Muscle layer of colon (tissue), 2 donors: ENCODE data around the gene ZMYM4.
"Not testable (repeated sequence)": the region's sequence is repeated elsewhere in the genome, so short reads cannot be mapped to it uniquely, and the experiment has no call there.

ENCODE experiments used
- H3K27ac ChIP-seq: one replicate; pipeline ENCODE4 v1.7.0; 2013; ENCODE audit warnings: low read depth, mild to moderate bottlenecking, low read length, moderate library complexity
- H3K27me3 ChIP-seq, 2 donors: one replicate each; pipeline ENCODE4 v1.7.0; 2013; ENCODE audit warnings: low read length in 2 of 2, mild to moderate bottlenecking in 2 of 2; ENCODE audit not compliant: insufficient read depth in 2 of 2, control insufficient read depth in 1 of 2
- H3K36me3 ChIP-seq: one replicate; pipeline ENCODE4 v1.7.0; 2013; ENCODE audit warnings: mild to moderate bottlenecking, low read length; ENCODE audit not compliant: insufficient read depth
- H3K4me1 ChIP-seq: one replicate; pipeline ENCODE4 v1.7.0; 2013; ENCODE audit warnings: mild to moderate bottlenecking, low read length; ENCODE audit not compliant: insufficient read depth
- H3K4me3 ChIP-seq, 2 donors: one replicate each; pipeline ENCODE4 v1.7.0; 2013; ENCODE audit warnings: low read length in 2 of 2, low read depth in 1 of 2, mild to moderate bottlenecking in 1 of 2, moderate library complexity in 1 of 2
- H3K9ac ChIP-seq: one replicate; pipeline ENCODE4 v1.7.0; 2013; ENCODE audit warnings: low read length
- H3K9me3 ChIP-seq: one replicate; pipeline ENCODE4 v1.7.0; 2013; ENCODE audit warnings: mild to moderate bottlenecking, low read length
- donor health status: abdominal sarcoma.
- donor health status: Adenocarcinoma of cecum.

The ZMYM4 gene

GRCh38 chr1:35379317-35380000 lies 111.0 kb downstream of the ZMYM4 start:
- Histone ChIP-seq H3K4me3 (no peak overlapping the region), H3K36me3 (peaks cover 4% of the 10 kb centered on the region), H3K27ac (no peak overlapping the region), H3K27me3 (no peaks in the 10 kb centered on the region), H3K9me3 (no peaks in the 10 kb centered on the region), H3K9ac (no peak overlapping the region), H3K4me1 (no peaks in the 10 kb centered on the region)

- H3K9ac ChIP-seq, H3K4me1 ChIP-seq, H3K27me3 ChIP-seq, H3K36me3 ChIP-seq, H3K4me3 ChIP-seq, H3K9me3 ChIP-seq, H3K27ac ChIP-seq: not testable (repeated sequence)
These were observed 111.6 kb downstream of the ZMYM4 start for GRCh38 chr1:35380111-35380510.

GRCh38 chr1:35382107-35382506 lies 113.6 kb downstream of the ZMYM4 start:
- Histone ChIP-seq H3K9me3 (no peaks in the 10 kb centered on the region), H3K4me1 (no peaks in the 10 kb centered on the region), H3K9ac (no peak overlapping the region), H3K27me3 (no peaks in the 10 kb centered on the region), H3K4me3 (no peak overlapping the region), H3K27ac (no peak overlapping the region), H3K36me3 (peaks cover 15% of the 10 kb centered on the region)

- Histone ChIP-seq H3K9me3 (no peaks in the 10 kb centered on the region), H3K4me1 (no peaks in the 10 kb centered on the region), H3K36me3 (peaks cover 23% of the 10 kb centered on the region)
These were observed 117.8 kb downstream of the ZMYM4 start for GRCh38 chr1:35386290-35386689.

DNA sequence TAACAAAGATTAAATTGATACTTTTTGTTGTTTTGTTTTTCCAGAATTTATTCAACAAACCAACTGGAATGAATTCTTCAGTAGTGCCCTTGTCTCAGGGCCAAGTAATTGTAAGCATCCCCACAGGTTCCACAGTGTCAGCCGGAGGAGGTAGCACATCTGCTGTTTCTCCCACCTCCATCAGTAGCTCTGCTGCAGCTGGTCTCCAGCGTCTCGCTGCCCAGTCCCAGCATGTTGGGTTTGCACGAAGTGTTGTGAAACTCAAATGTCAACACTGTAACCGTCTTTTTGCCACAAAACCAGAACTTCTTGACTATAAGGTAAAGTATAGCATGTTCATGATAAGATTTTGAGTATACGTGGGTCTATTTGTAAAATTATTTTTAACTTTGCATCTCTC lies 118.5 kb downstream of the ZMYM4 start:
- Histone ChIP-seq H3K36me3 (peaks cover 22% of the 10 kb centered on the region), H3K9me3 (no peaks in the 10 kb centered on the region), H3K27me3 (no peaks in the 10 kb centered on the region), H3K4me3 (no peak overlapping the region), H3K9ac (no peak overlapping the region), H3K27ac (no peak overlapping the region), H3K4me1 (no peaks in the 10 kb centered on the region)

More at GRCh38 chr1:35386290-35386689, 117.8 kb downstream of the ZMYM4 start:
- no peak overlapping the region for H3K27ac ChIP-seq
- H3K4me3 ChIP-seq = no peak overlapping the region
- no peak overlapping the region for H3K9ac ChIP-seq
- H3K27me3 ChIP-seq = no peaks in the 10 kb centered on the region

- Histone ChIP-seq H3K27ac (no peak overlapping the region), H3K27me3 (no peaks in the 10 kb centered on the region), H3K9me3 (no peaks in the 10 kb centered on the region), H3K4me3 (no peak overlapping the region), H3K36me3 (peaks cover 47% of the 10 kb centered on the region), H3K9ac (no peak overlapping the region), H3K4me1 (no peaks in the 10 kb centered on the region)
These were observed 122.3 kb downstream of the ZMYM4 start for GRCh38 chr1:35390600-35391494.

GRCh38 chr1:35394386-35394785 lies 125.9 kb downstream of the ZMYM4 start:
- H3K27ac ChIP-seq = no peak overlapping the region
- peaks cover 54% of the 10 kb centered on the region for H3K36me3 ChIP-seq
- H3K9ac ChIP-seq = no peak overlapping the region
- no peak overlapping the region for H3K4me3 ChIP-seq
- H3K9me3 ChIP-seq = no peaks in the 10 kb centered on the region
- no peaks in the 10 kb centered on the region for H3K27me3 ChIP-seq
- H3K4me1 ChIP-seq = no peaks in the 10 kb centered on the region

DNA sequence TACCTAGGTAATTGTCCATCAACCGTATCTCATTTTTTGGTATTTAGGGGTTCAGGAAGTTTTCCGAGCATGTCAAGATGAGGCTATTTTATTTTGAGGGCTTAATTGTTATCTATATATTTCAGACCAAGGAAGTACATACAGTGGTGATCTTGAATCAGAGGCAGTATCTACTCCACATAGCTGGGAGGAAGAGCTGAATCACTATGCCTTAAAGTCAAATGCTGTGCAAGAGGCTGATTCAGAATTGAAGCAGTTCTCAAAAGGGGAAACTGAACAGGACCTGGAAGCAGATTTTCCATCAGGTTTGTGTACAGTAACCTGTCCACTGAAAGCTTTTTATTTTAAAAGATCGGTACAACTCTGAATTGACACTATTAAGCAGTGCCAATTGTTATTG lies 130.2 kb downstream of the ZMYM4 start:
- Histone ChIP-seq H3K27ac (no peak overlapping the region), H3K4me3 (no peak overlapping the region), H3K9me3 (no peaks in the 10 kb centered on the region), H3K27me3 (no peaks in the 10 kb centered on the region), H3K9ac (no peak overlapping the region), H3K4me1 (no peaks in the 10 kb centered on the region), H3K36me3 (peaks cover 55% of the 10 kb centered on the region)

GRCh38 chr1:35401049-35401448 lies 132.5 kb downstream of the ZMYM4 start:
- no peaks in the 10 kb centered on the region for H3K27me3 ChIP-seq
- no peak overlapping the region for H3K4me3 ChIP-seq
- peaks cover 53% of the 10 kb centered on the region for H3K36me3 ChIP-seq
- H3K4me1 ChIP-seq = no peaks in the 10 kb centered on the region
- no peak overlapping the region for H3K9ac ChIP-seq
- H3K27ac ChIP-seq = no peak overlapping the region
- H3K9me3 ChIP-seq = no peaks in the 10 kb centered on the region

GRCh38 chr1:35406103-35406502 lies 137.6 kb downstream of the ZMYM4 start:
- Histone ChIP-seq H3K9me3 (no peaks in the 10 kb centered on the region), H3K9ac (no peak overlapping the region), H3K27me3 (no peaks in the 10 kb centered on the region), H3K27ac (no peak overlapping the region), H3K4me3 (no peak overlapping the region), H3K36me3 (peaks cover 49% of the 10 kb centered on the region), H3K4me1 (no peaks in the 10 kb centered on the region)

GRCh38 chr1:35407743-35408142 lies 139.2 kb downstream of the ZMYM4 start:
- Histone ChIP-seq H3K9ac (no peak overlapping the region), H3K36me3 (peaks cover 45% of the 10 kb centered on the region), H3K27me3 (no peaks in the 10 kb centered on the region), H3K4me1 (no peaks in the 10 kb centered on the region), H3K9me3 (no peaks in the 10 kb centered on the region), H3K27ac (no peak overlapping the region), H3K4me3 (no peak overlapping the region)
